Neutrophil (primary cell): ENCODE data around the gene DIP2C.

Experiments used
- H3K27ac ChIP-seq: fragments of 200-600 bp; sonication (generic); 2 replicates; pipeline ENCODE4 v1.5.1; 2016; ENCODE audit warnings: mild to moderate bottlenecking, moderate library complexity
- H3K27me3 ChIP-seq: fragments of 200-600 bp; sonication (generic); 2 replicates; pipeline ENCODE4 v1.6.0; 2016; ENCODE audit warnings: mild to moderate bottlenecking
- H3K36me3 ChIP-seq: fragments of 200-600 bp; sonication (generic); 2 replicates; pipeline ENCODE4 v1.5.1; 2017
- H3K4me1 ChIP-seq, 2 experiments: fragments of 200-600 bp in 1 of 2; sonication (generic) in 1 of 2; 1 replicate in 1 of 2; 2 replicates in 1 of 2; pipeline versions ENCODE4 v1.5.1 to v1.6.1; 2013 to 2016; ENCODE audit warnings: low read depth in 1 of 2, low read length in 1 of 2, mild to moderate bottlenecking in 1 of 2, moderate library complexity in 1 of 2; ENCODE audit not compliant: control insufficient read depth in 1 of 2, insufficient read depth in 1 of 2
- H3K4me3 ChIP-seq, 2 experiments: fragments of 200-600 bp in 1 of 2; sonication (generic) in 1 of 2; 1 replicate in 1 of 2; 2 replicates in 1 of 2; pipeline ENCODE4 v1.5.1; 2013 to 2016; ENCODE audit warnings: low read depth in 1 of 2, low read length in 1 of 2, mild to moderate bottlenecking in 1 of 2, moderate library complexity in 1 of 2
- H3K9me3 ChIP-seq: fragments of 200-600 bp; sonication (generic); 2 replicates; pipeline ENCODE4 v1.5.1; 2016
- TF ChIP-seq, protein P1 (sequence below): fragments of 200-600 bp; sonication (generic); IDR thresholded peaks from 2 replicates; pipeline ENCODE4 v1.5.1; 2016; ENCODE audit warnings: antibody characterized with exemption

The DIP2C gene

GRCh38 chr10:501596-501995 is 187.9 kb downstream of the DIP2C start:
- H3K9me3 ChIP-seq = no peaks in the 10 kb centered on the region
- no peaks in the 10 kb centered on the region for H3K36me3 ChIP-seq
- H3K4me1 ChIP-seq = no peaks in the 10 kb centered on the region
- H3K27me3 ChIP-seq = peaks cover 67% of the 10 kb centered on the region
- no peak overlapping the region for H3K4me3 ChIP-seq
- no peak overlapping the region for H3K27ac ChIP-seq
- TF ChIP-seq, protein P1, sequence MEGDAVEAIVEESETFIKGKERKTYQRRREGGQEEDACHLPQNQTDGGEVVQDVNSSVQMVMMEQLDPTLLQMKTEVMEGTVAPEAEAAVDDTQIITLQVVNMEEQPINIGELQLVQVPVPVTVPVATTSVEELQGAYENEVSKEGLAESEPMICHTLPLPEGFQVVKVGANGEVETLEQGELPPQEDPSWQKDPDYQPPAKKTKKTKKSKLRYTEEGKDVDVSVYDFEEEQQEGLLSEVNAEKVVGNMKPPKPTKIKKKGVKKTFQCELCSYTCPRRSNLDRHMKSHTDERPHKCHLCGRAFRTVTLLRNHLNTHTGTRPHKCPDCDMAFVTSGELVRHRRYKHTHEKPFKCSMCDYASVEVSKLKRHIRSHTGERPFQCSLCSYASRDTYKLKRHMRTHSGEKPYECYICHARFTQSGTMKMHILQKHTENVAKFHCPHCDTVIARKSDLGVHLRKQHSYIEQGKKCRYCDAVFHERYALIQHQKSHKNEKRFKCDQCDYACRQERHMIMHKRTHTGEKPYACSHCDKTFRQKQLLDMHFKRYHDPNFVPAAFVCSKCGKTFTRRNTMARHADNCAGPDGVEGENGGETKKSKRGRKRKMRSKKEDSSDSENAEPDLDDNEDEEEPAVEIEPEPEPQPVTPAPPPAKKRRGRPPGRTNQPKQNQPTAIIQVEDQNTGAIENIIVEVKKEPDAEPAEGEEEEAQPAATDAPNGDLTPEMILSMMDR = no peak

DNA sequence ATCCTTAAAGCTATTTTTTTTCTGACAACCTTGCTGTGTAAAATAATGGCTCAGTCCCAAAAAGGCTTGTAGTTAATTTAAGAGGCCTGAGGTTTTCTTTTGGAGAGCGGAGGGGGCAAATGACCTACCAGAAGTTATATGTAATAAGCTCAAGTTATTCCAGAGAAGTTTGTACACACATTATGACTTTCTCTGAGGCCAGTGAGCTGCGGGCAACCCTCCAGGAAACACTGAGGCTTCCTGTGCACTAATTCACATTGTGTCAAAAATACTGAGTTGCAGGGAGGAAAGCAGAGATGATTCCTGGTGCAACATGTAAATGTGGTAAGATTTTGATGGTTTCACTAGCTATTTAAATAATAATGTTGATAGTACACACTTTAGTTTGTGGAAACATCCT is 188.6 kb downstream of the DIP2C start:
- TF ChIP-seq, protein P1 = no peak

DNA sequence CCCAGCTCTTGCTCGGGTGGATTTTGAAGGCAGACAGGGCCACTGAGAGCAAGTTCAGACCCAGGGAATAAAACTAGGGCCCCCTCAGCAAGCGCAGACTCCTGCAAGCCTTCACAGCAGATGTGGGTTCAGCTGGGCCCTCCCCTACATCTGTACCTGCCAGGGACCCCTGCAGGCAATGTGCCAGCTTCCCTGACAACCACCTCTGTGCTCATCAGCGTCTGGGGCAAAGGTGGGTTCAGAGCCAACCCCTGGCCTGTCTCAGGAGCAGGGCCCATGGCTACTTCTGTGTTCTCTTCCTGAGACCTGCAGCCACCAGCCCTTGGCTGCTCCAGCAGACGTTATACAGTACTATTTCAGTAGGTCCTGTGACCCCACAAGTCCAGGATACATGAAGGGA is 189.5 kb downstream of the DIP2C start:
- H3K27ac ChIP-seq = no peak overlapping the region
- no peaks in the 10 kb centered on the region for H3K36me3 ChIP-seq
- no peak overlapping the region for H3K4me3 ChIP-seq
- no peaks in the 10 kb centered on the region for H3K9me3 ChIP-seq
- H3K27me3 ChIP-seq = peaks cover 84% of the 10 kb centered on the region
- no peaks in the 10 kb centered on the region for H3K4me1 ChIP-seq
- TF ChIP-seq, protein P1 = no peak

More for the DNA sequence above, 188.6 kb downstream of the DIP2C start:
- Histone ChIP-seq H3K9me3 (no peaks in the 10 kb centered on the region), H3K4me1 (no peaks in the 10 kb centered on the region), H3K4me3 (no peak overlapping the region), H3K27ac (no peak overlapping the region), H3K27me3 (peaks cover 75% of the 10 kb centered on the region), H3K36me3 (no peaks in the 10 kb centered on the region)

DNA sequence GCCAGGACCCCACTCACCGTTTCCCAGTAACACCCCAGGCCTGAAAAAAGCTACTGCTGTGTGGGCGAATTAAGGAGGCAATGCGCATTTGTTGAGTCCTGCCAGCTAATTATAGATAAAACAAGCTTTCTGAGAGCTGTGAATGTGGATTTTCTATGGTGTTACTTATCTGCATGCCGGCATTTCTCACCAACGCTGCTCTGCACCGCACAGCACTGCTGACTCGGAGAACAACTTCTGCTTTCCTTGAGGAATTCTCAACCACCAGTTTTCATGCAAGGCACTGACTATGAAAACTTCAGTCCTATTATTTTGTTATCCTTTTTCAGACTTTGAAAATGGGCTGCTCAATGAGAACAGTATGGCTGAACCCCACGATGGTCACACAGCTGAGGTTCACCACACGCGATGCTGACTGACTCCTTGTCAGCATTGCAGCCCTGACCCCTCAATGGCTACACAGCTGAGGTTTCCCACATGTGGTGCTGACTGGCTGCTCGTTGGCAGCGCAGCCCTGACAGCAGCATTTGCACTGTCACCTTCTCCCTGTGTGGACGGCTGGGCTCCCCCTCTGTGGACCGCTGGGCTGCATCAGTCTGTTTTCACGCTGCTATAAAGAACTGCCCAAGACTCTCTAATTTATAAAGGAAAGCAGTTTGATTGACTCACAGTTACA is 190.6 kb downstream of the DIP2C start:
- Histone ChIP-seq H3K27me3 (peaks cover 83% of the 10 kb centered on the region), H3K4me3 (no peak overlapping the region), H3K36me3 (no peaks in the 10 kb centered on the region), H3K4me1 (no peaks in the 10 kb centered on the region), H3K9me3 (no peaks in the 10 kb centered on the region), H3K27ac (no peak overlapping the region)
- TF ChIP-seq, protein P1 = no peak

DNA sequence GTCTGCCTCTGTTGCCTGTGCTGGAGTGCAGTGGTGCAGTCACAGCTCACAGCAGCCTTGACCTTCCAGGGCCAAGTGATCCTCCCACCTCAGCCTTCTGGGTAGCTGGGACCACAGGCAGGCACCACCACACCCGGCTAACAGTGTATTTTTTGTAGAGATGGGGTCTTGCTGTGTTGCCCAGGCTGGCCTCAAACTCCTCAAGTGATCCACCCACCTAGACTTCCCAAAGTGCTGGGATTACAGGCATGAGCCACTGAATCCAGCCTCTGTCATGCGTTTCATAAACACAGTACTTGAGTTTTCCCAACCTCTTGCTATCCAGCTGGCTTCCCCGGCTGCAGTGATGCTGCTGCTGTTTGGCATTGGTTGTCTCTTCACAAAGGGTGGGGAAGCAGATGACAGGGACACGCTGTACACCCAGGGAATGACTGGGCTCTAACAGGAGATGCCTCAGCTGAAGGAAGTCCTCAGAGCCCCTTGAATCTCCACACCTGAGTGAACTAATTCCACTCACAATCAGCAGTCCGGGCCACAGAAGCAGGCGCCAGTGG is 191.5 kb downstream of the DIP2C start:
- Histone ChIP-seq H3K36me3 (no peaks in the 10 kb centered on the region), H3K27me3 (peaks cover 86% of the 10 kb centered on the region), H3K4me3 (no peak overlapping the region), H3K4me1 (no peaks in the 10 kb centered on the region), H3K27ac (no peak overlapping the region), H3K9me3 (no peaks in the 10 kb centered on the region)
- TF ChIP-seq, protein P1 = no peak
